HUES6 (cell line): ENCODE data around the gene NOTCH2.
"Not testable (repeated sequence)": the region's sequence is repeated elsewhere in the genome, so short reads cannot be mapped to it uniquely, and the experiment has no call there.

Experiments
- H3K27ac ChIP-seq: 2 replicates; pipeline ENCODE4 v1.7.0; 2013; ENCODE audit warnings: low read depth, mild to moderate bottlenecking, low read length, inconsistent platforms
- H3K27me3 ChIP-seq: 2 replicates; pipeline ENCODE4 v1.6.1; 2013; ENCODE audit warnings: low read length; ENCODE audit not compliant: control insufficient read depth, insufficient read depth
- H3K36me3 ChIP-seq: 2 replicates; pipeline ENCODE4 v1.6.1; 2013; ENCODE audit warnings: low read length; ENCODE audit not compliant: control insufficient read depth, insufficient read depth
- H3K4me1 ChIP-seq: 2 replicates; pipeline ENCODE4 v1.6.1; 2013; ENCODE audit warnings: low read length; ENCODE audit not compliant: control insufficient read depth, insufficient read depth
- H3K4me3 ChIP-seq: 2 replicates; pipeline ENCODE4 v1.5.1; 2013; ENCODE audit warnings: low read depth, low read length
- H3K9ac ChIP-seq: one replicate; pipeline ENCODE4 v1.6.1; 2013; ENCODE audit warnings: mild to moderate bottlenecking, low read length
- H3K9me3 ChIP-seq: 2 replicates; pipeline ENCODE4 v1.6.1; 2013; ENCODE audit warnings: low read depth, low read length; ENCODE audit not compliant: control insufficient read depth, insufficient read depth

The NOTCH2 gene

GRCh38 chr1:120041771-120042170, 27.7 kb downstream of the NOTCH2 start:
- H3K36me3 ChIP-seq, H3K27ac ChIP-seq, H3K27me3 ChIP-seq, H3K4me3 ChIP-seq, H3K4me1 ChIP-seq, H3K9me3 ChIP-seq, H3K9ac ChIP-seq: not testable (repeated sequence)

DNA sequence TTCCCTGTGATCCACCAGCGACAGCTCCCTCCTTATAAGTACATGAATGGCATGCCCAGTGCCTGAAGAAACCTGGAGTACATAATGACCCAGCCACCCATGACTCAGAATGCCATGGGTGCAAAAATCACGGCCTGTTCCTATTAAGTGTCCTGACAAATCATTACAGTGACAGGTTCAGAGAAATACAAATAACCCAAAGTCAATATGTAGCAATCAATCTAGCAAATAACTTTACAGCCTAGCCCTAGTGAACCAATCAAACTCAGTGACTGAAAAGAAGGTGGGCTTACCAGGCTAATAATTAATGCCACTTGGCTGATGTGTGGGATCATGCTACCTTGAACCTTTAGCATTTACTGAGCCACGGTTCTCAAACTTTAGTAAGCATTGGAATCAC, 37.2 kb downstream of the NOTCH2 start:
- not testable (repeated sequence) for H3K4me1 ChIP-seq, H3K27ac ChIP-seq, H3K27me3 ChIP-seq

DNA sequence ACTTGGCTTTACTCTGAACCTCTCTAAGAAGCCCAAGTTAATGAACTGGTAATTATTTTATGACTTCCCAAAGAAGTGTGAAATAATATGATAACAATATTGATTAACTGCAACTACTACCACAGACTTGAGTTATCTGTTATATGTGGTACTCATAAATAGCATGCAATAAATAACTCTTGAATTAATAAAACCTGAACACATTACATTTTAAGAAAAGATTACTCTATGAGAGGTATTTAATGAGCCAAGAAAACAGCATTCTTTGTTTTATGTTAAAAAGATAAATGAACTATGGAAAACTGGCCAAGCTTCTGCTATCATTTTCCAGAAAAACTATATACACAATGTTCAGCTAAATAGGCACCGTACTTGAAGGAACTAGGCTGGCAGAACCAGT, 45.7 kb downstream of the NOTCH2 start:
- H3K9ac ChIP-seq, H3K4me3 ChIP-seq, H3K4me1 ChIP-seq, H3K9me3 ChIP-seq, H3K36me3 ChIP-seq, H3K27ac ChIP-seq, H3K27me3 ChIP-seq: not testable (repeated sequence)

More for the DNA sequence above, 37.2 kb downstream of the NOTCH2 start:
- H3K9me3 ChIP-seq, H3K9ac ChIP-seq, H3K4me3 ChIP-seq, H3K36me3 ChIP-seq: not testable (repeated sequence)

- H3K4me3 ChIP-seq, H3K27me3 ChIP-seq, H3K9me3 ChIP-seq, H3K4me1 ChIP-seq, H3K27ac ChIP-seq, H3K36me3 ChIP-seq, H3K9ac ChIP-seq: not testable (repeated sequence)
Observed at GRCh38 chr1:120014978-120015377, 54.5 kb downstream of the NOTCH2 start.

- not testable (repeated sequence) for H3K9me3 ChIP-seq, H3K27ac ChIP-seq, H3K36me3 ChIP-seq
Observed at GRCh38 chr1:120008320-120008719, 61.1 kb downstream of the NOTCH2 start.

DNA sequence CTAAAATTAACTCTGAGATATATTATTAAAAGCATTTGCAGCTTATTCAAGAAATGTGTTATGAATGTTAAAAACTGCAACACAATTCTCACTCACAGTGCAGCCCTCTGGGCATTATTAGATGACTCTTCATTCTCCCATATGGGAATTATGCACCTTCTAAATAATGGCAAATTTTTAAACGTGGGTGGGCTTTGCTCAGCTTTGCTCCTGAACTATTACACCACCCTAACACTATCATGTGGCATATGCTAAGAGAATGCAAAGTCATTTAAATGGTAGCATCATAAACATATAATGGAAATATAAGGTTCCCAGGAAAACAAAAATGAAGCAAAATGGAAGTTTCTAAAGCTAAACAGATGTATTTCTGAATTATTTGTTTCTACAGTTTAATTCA, 61.6 kb downstream of the NOTCH2 start:
- not testable (repeated sequence) for H3K27me3 ChIP-seq, H3K4me3 ChIP-seq, H3K4me1 ChIP-seq, H3K9me3 ChIP-seq, H3K9ac ChIP-seq, H3K27ac ChIP-seq, H3K36me3 ChIP-seq

More at GRCh38 chr1:120008320-120008719, 61.1 kb downstream of the NOTCH2 start:
- not testable (repeated sequence) for H3K27me3 ChIP-seq, H3K9ac ChIP-seq, H3K4me1 ChIP-seq, H3K4me3 ChIP-seq

- not testable (repeated sequence) for H3K4me1 ChIP-seq, H3K9ac ChIP-seq, H3K27me3 ChIP-seq, H3K9me3 ChIP-seq, H3K27ac ChIP-seq, H3K36me3 ChIP-seq, H3K4me3 ChIP-seq
Observed at GRCh38 chr1:120001035-120001434, 68.4 kb downstream of the NOTCH2 start.

GRCh38 chr1:119996731-119997312, 72.6 kb downstream of the NOTCH2 start:
- not testable (repeated sequence) for H3K27ac ChIP-seq, H3K4me1 ChIP-seq, H3K9me3 ChIP-seq, H3K9ac ChIP-seq, H3K4me3 ChIP-seq, H3K27me3 ChIP-seq, H3K36me3 ChIP-seq

GRCh38 chr1:119995975-119996374, 73.5 kb downstream of the NOTCH2 start:
- H3K36me3 ChIP-seq = not testable (repeated sequence)

GRCh38 chr1:119988306-119989062, 81.0 kb downstream of the NOTCH2 start:
- no peaks in the 10 kb centered on the region for H3K9me3 ChIP-seq
- H3K4me1 ChIP-seq = no peaks in the 10 kb centered on the region
- H3K36me3 ChIP-seq = peaks cover 6% of the 10 kb centered on the region; the same call in 1 of the 2 replicates
- no peak overlapping the region for H3K9ac ChIP-seq
- H3K4me3 ChIP-seq = no peak overlapping the region
- no peak overlapping the region for H3K27ac ChIP-seq
- no peaks in the 10 kb centered on the region for H3K27me3 ChIP-seq

More at GRCh38 chr1:119995975-119996374, 73.5 kb downstream of the NOTCH2 start:
- not testable (repeated sequence) for H3K4me3 ChIP-seq, H3K4me1 ChIP-seq, H3K27me3 ChIP-seq, H3K9ac ChIP-seq, H3K27ac ChIP-seq, H3K9me3 ChIP-seq

- Histone ChIP-seq H3K27me3 (no peaks in the 10 kb centered on the region), H3K27ac (no peak overlapping the region), H3K36me3 (peaks cover 6% of the 10 kb centered on the region; the same call in 1 of the 2 replicates), H3K9me3 (no peaks in the 10 kb centered on the region), H3K9ac (no peak overlapping the region), H3K4me3 (no peak overlapping the region), H3K4me1 (no peaks in the 10 kb centered on the region)
Observed at GRCh38 chr1:119987686-119988085, 81.8 kb downstream of the NOTCH2 start.
